Activated CD4-positive, alpha-beta T cell treated with anti-CD3 and anti-CD28 coated beads, Interleukin-2, amount 10 ng/mL, durations not matched to agents 7 days and 5 days (primary cell): ENCODE data around the gene FKBP11. TPM values are rescaled to one million over a fixed set of nuclear protein-coding genes. Genes with fewer than 3 reads are reported as not detected.
"Not testable (repeated sequence)": the region's sequence is repeated elsewhere in the genome, so short reads cannot be mapped to it uniquely, and the experiment has no call there.

ENCODE experiments used
- CTCF ChIA-PET: fragments of 350-600 bp; sonication (Branson Sonifier 250); formaldehyde crosslinking; loops from one replicate; lab custom pipeline; 2021; ENCODE audit warnings: antibody characterized with exemption; lab: Charles Lee
- POLR2A ChIA-PET: fragments of 350-600 bp; sonication (Branson Sonifier 250); formaldehyde crosslinking; loops from one replicate; lab custom pipeline; 2021; ENCODE audit warnings: antibody characterized with exemption; lab: Charles Lee
- DNase-seq: peaks from one replicate; pipeline ENCODE4 v3.0.0-alpha.2; 2020
- H3K27ac Mint-ChIP-seq: one replicate; pipeline ENCODE4 v1.8.0; 2021; ENCODE audit warnings: mild to moderate bottlenecking, moderate library complexity, mixed read lengths
- H3K27me3 Mint-ChIP-seq: one replicate; pipeline ENCODE4 v1.8.0; 2021; ENCODE audit warnings: mixed read lengths
- H3K36me3 Mint-ChIP-seq: one replicate; pipeline ENCODE4 v1.8.0; 2021; ENCODE audit warnings: low read depth, mixed read lengths
- H3K4me1 Mint-ChIP-seq: one replicate; pipeline ENCODE4 v1.8.0; 2021; ENCODE audit warnings: mixed read lengths
- H3K4me3 Mint-ChIP-seq: one replicate; pipeline ENCODE4 v1.8.0; 2021; ENCODE audit warnings: mild to moderate bottlenecking, moderate library complexity, mixed read lengths
- H3K9me3 Mint-ChIP-seq: one replicate; pipeline ENCODE4 v1.8.0; 2021; ENCODE audit warnings: mixed read lengths
- total RNA-seq, 2 experiments: library from RNA; stranded (reverse); gene quantifications; one replicate each; pipeline ENCODE4 v1.2.3, GENCODE V29; 2021

Gene FKBP11
- total RNA-seq, 2 experiments from 2014 or later = 44.2 to 45.6 TPM

DNA sequence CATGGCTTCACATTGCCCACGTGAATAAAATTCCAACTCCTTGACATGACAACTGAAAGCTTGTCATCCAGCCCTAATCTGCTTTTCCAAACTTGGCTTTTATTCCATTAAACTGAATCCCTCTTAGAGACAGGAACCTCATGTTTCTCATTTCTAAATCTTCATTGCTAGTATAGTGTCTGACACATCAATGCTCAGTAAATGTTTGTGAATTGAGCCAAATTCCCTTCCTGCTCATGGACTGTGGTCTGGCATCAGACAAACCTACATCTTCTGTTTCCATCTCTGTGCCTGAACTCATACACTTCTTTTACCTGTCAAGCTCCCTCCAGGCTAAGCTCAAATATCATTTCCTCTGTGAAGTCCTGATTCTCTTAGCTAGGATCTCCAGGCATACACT is 4.3 kb upstream of the FKBP11 start:
- H3K36me3 Mint-ChIP-seq = peaks cover 31% of the 10 kb centered on the region
- ChIA-PET POLR2A (no interaction called here), CTCF (interaction anchor here (0.5 to 1.2 kb wide), 6 partner anchors 16 to 198 kb away, joined by 3 read pairs; partner anchors contain the start of gene ARF3)
- no peak overlapping the region for H3K4me3 Mint-ChIP-seq
- no peak overlapping the region for H3K27ac Mint-ChIP-seq
- no peaks in the 10 kb centered on the region for H3K9me3 Mint-ChIP-seq
- DNase-seq = no peak
- H3K27me3 Mint-ChIP-seq = no peaks in the 10 kb centered on the region
- H3K4me1 Mint-ChIP-seq = peaks cover 30% of the 10 kb centered on the region

DNA sequence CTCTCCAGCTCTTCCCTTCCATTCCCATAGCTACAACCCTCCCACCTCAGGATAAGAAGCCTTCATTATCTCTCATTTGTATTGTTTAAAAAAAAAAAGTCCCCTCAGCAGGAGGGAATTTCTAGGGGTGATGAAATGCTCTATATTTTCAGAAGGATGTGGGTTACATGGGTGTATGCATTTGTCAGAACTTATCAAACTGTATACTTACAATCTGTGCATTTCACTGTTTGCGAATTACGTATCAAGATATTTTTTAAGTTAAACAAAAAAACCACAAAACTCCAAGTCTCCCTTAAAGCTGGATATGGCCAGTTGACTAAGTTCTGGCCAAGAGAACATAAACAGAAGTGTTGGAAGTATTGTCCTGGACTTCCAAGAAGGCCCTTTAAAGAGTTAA is 2.0 kb upstream of the FKBP11 start:
- H3K4me3 Mint-ChIP-seq = peak overlapping the region; percentile 35
- ChIA-PET CTCF (interaction anchor here (0.6 to 0.8 kb wide), 3 partner anchors 51 to 1312 kb away, joined by 3 read pairs; partner anchors contain the start of gene WNT1), POLR2A (no interaction called here)
- H3K36me3 Mint-ChIP-seq = peaks cover 33% of the 10 kb centered on the region
- no peak overlapping the region for H3K27ac Mint-ChIP-seq
- DNase-seq = no peak
- no peaks in the 10 kb centered on the region for H3K9me3 Mint-ChIP-seq
- no peaks in the 10 kb centered on the region for H3K27me3 Mint-ChIP-seq
- peaks cover 33% of the 10 kb centered on the region for H3K4me1 Mint-ChIP-seq

DNA sequence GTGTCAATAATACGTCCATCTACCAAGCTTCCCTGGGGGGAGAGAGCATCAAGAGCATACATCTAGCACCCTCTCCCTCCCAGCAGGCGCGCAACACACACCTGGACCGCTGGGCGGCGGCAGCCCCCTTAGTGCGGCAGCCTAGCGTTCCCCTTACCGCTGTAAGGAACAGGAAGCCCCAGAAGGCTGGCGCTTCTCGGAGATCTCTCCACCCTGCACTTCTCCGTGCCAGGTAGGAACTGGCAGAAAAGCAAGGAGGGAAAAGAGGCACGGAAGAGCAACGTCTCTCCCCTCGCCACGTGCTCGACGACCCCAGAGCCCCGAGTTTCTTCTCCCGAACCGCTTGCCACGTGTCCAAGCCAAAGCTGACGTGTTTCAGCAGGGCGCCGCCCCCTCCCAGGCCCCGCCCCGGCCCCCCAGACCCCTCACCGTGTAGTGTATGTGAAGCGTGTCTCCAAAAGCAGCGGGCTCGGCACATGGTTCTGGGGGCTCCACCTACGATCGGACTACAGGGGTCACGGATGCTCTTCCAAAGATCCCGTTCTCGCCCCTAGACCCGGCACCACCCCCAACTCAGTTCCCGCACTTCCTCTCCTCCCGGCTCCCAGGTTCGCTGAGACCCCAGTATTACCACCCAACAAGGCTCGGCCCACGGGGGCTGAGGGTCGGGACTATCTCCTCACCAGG is 532 bp downstream of the FKBP11 start:
- H3K9me3 Mint-ChIP-seq = no peaks in the 10 kb centered on the region
- peaks cover 41% of the 10 kb centered on the region for H3K4me1 Mint-ChIP-seq
- H3K4me3 Mint-ChIP-seq = peak overlapping the region; percentile 91
- POLR2A ChIA-PET = no interaction called here
- CTCF ChIA-PET = interaction anchor here (0.9 to 2.3 kb wide), 15 partner anchors 9 to 95 kb away, joined by 3 to 9 read pairs (median 3); a partner anchor contains a TSS
- peak; percentile 69 for DNase-seq
- H3K27ac Mint-ChIP-seq = peak overlapping the region; percentile 94
- H3K36me3 Mint-ChIP-seq = peaks cover 36% of the 10 kb centered on the region
- no peaks in the 10 kb centered on the region for H3K27me3 Mint-ChIP-seq

DNA sequence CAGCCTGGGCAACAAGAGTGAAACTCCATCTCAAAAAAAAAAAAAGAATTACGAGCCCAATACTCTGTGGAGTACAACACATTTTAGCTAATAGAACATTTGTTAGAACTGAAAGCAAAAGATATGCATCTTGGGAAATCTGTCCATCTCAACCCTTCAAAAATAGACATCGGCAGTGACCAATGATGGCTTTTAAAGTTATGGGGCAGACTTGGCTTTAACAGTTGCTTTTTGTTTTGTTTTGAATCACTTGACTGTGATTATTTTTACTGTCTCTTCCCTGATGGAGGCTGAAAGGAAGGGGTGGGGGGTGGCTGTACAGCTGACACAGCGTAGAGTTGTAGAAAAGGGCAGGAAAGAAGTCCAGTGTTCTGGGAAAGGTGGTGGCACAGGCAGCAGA is 2.2 kb downstream of the FKBP11 start:
- H3K36me3 Mint-ChIP-seq = peaks cover 37% of the 10 kb centered on the region
- no peaks in the 10 kb centered on the region for H3K9me3 Mint-ChIP-seq
- no peak for DNase-seq
- ChIA-PET POLR2A (no interaction called here), CTCF (interaction anchor here (0.6 to 2.1 kb wide), 6 partner anchors 9 to 44 kb away, joined by 3 to 7 read pairs (median 3); a partner anchor contains a TSS)
- H3K4me1 Mint-ChIP-seq = peaks cover 47% of the 10 kb centered on the region
- peak overlapping the region; percentile 94 for H3K27ac Mint-ChIP-seq
- no peak overlapping the region for H3K4me3 Mint-ChIP-seq
- H3K27me3 Mint-ChIP-seq = no peaks in the 10 kb centered on the region

DNA sequence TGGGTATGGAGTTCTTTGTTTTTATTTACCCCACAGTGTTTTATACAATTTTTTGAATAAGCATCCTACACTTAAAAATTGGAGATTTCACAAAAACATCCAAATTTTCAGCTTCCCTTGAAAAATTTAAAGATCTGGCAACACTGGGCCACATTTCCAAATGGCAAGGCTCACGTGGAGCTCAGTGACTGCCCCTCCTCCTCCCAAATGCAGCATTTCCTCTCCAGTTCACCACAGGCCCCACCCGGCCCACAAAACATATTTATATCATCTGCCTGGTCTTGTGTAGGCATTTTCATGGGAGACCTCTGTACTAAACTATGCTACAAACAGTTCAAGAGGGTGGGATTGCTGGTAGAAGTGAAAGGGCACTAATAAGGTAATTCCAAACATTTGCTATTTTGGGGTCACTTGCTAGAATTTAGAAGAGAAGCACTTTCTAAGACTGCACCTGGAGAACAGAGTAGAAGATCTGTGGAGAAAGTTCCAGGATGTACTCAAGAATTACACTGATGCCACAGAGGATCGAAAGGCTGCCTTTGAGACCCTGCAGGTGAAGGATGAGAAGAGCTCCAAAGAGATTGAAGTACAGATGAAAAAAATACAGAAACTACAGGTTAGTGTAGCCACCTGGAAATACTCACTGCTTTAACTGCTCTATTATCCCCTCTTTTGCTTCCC is 7.3 kb downstream of the FKBP11 start:
- no peaks in the 10 kb centered on the region for H3K9me3 Mint-ChIP-seq
- H3K36me3 Mint-ChIP-seq = peaks cover 33% of the 10 kb centered on the region
- ChIA-PET POLR2A (interaction anchor here (0.6 kb wide), 1 partner anchor 126 kb away, joined by 3 read pairs; no protein-coding TSS in a partner anchor), CTCF (interaction anchor here (2.3 kb wide), 1 partner anchor 14 kb away, joined by 7 read pairs; a partner anchor contains a TSS)
- peak overlapping the region; percentile 91 for H3K27ac Mint-ChIP-seq
- peak overlapping the region; percentile 78 for H3K4me3 Mint-ChIP-seq
- DNase-seq = peak; percentile 60
- H3K27me3 Mint-ChIP-seq = no peaks in the 10 kb centered on the region
- H3K4me1 Mint-ChIP-seq = peaks cover 32% of the 10 kb centered on the region

DNA sequence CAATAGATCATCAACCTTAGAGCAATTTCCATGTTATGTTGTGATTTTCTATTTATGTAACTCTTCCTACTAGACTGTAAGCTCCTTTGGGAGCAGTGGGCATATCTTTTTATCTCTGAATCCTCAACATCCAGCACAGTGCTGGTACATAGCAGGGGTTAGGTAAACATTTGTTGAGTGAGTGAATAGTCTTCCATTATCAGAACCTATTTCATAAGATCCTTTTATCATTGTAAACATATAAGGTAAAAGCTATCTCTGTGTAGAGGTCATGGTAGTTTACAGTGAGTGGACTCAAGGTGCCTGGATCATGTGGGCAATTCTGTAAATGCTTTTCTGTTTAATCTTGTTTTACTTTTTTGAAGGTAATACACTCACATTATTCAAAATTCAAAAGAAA is 15.1 kb downstream of the FKBP11 start:
- Mint-ChIP-seq H3K36me3 (no peaks in the 10 kb centered on the region), H3K4me3 (no peak overlapping the region), H3K9me3 (no peaks in the 10 kb centered on the region), H3K4me1 (no peaks in the 10 kb centered on the region), H3K27ac (no peak overlapping the region), H3K27me3 (peaks cover 7% of the 10 kb centered on the region)
- ChIA-PET CTCF (interaction anchor here (1.1 to 3.1 kb wide), 5 partner anchors 8 to 68 kb away, joined by 3 to 8 read pairs (median 4); partner anchors contain the start of gene WNT1), POLR2A (no interaction called here)
- DNase-seq = no peak

DNA sequence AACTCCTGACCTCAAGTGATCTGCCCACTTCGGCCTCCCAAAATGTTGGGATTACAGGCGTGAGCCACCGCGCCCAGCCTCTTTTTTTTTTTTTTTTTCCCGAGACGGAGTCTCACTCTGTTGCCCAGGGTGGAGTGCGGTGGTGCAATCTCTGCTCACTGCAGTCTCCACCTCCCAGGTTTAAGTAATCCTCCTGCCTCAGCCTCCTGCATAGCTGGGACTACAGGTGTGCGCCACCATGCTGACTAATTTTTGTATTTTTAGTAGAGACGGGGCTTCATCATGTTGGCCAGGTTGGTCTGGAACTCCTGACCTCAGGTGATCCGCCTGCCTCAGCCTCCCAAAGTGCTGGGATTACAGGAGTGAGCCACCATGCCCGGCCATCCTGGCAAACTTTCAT is 15.6 kb downstream of the FKBP11 start:
- H3K27me3 Mint-ChIP-seq = not testable (repeated sequence)

DNA sequence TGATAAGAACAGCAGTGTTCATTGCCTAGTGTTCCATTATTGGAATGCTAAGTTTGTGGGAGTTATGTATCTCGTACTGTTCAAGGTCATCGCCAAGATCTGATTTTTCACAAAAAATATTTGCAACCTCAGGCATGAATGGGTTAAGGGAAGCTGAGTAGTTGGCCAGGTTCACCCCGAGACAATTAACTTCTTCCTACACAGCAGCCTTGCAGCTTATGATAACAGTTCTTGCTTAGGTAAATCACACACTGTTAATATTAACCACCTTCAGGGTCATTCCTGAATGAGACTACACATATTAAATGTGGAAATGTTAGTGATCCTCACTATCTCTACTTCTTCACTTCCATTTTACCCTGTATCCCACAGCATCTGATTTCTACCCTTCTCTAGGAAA is 18.0 kb downstream of the FKBP11 start:
- no peak overlapping the region for H3K27ac Mint-ChIP-seq
- no peaks in the 10 kb centered on the region for H3K9me3 Mint-ChIP-seq
- no peaks in the 10 kb centered on the region for H3K36me3 Mint-ChIP-seq
- DNase-seq = no peak
- H3K4me1 Mint-ChIP-seq = peaks cover 12% of the 10 kb centered on the region
- H3K4me3 Mint-ChIP-seq = no peak overlapping the region
- POLR2A ChIA-PET = no interaction called here
- peaks cover 9% of the 10 kb centered on the region for H3K27me3 Mint-ChIP-seq
- CTCF ChIA-PET = interaction anchor here (0.5 to 1.2 kb wide), 2 partner anchors 29 to 87 kb away, joined by 3 to 4 read pairs; no protein-coding TSS in a partner anchor

More for the DNA sequence above, 15.6 kb downstream of the FKBP11 start:
- H3K36me3 Mint-ChIP-seq, H3K27ac Mint-ChIP-seq, H3K9me3 Mint-ChIP-seq, DNase-seq, H3K4me1 Mint-ChIP-seq, H3K4me3 Mint-ChIP-seq, POLR2A ChIA-PET: not testable (repeated sequence)
- CTCF ChIA-PET = interaction anchor here (3.1 kb wide), 1 partner anchor 19 kb away, joined by 8 read pairs; no protein-coding TSS in a partner anchor

DNA sequence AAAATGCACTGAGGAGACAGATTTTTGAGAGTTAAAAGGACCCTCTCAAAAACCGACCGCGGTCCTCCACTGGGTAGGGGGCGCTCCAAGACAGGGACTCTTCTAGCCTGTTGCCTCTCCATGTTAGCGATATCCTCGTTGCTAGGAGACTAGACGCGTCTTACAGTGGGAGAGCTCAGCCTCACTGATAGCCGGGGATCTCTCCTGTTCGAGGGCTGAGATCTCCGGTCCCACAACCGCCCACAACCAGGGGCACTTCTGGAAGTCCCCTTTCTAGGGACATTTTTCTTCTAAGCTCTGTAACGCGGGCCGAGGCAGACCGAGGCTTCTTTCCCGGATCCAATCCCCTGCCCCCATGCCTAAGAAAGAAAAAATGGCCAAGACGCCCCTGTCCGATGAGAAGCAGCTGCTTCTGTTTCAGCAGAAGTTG is 21.3 kb downstream of the FKBP11 start:
- peak; percentile 91 for DNase-seq
- H3K27ac Mint-ChIP-seq = no peak overlapping the region
- CTCF ChIA-PET = interaction anchor here (0.6 to 2.5 kb wide), 12 partner anchors 9 to 74 kb away, joined by 3 to 18 read pairs (median 3); partner anchors contain the start of genes DDX23, FKBP11 and WNT1
- no peaks in the 10 kb centered on the region for H3K36me3 Mint-ChIP-seq
- H3K4me1 Mint-ChIP-seq = peaks cover 12% of the 10 kb centered on the region
- POLR2A ChIA-PET = no interaction called here
- peak overlapping the region; percentile 70 for H3K4me3 Mint-ChIP-seq
- H3K9me3 Mint-ChIP-seq = no peaks in the 10 kb centered on the region
- peaks cover 9% of the 10 kb centered on the region for H3K27me3 Mint-ChIP-seq

DNA sequence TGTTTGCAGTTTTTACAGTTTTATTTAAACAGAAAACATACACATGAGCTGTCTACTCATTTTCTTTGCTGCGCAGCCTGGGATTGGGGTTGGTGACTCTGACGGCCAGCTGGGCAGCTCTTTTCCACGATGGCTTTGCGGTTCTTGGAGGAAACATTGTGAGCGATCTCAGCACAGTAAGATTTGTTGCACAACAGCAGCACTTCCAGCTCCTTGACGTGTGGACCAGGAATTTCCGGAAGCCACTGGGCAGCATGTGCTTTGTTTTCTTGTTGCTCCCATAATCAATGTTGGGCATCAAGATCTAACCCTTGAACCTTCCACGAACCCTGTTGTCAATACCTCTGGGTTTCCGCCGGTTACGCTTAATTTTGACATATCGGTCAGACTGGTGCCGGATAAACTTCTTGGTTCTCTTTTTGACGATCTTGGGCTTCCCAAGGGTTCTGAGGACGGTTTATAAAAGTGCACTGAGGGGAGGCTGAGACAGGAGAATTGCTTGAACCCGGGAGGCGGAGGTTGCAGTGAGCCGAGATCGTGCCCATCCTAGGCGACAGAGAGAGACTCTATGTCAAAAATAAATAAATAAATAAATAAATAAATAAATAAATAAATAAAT is 21.8 kb downstream of the FKBP11 start:
- CTCF ChIA-PET = interaction anchor here (0.6 to 4.1 kb wide), 14 partner anchors 10 to 88 kb away, joined by 3 to 24 read pairs (median 4); partner anchors contain the start of genes DDX23 and FKBP11
- Mint-ChIP-seq H3K27ac (no peak overlapping the region), H3K27me3 (peaks cover 12% of the 10 kb centered on the region), H3K9me3 (no peaks in the 10 kb centered on the region), H3K4me3 (peak overlapping the region; percentile 51), H3K36me3 (no peaks in the 10 kb centered on the region), H3K4me1 (peaks cover 12% of the 10 kb centered on the region)
- POLR2A ChIA-PET = interaction anchor here (0.7 kb wide), 1 partner anchor 56 kb away, joined by 3 read pairs; no protein-coding TSS in a partner anchor
- no peak for DNase-seq

DNA sequence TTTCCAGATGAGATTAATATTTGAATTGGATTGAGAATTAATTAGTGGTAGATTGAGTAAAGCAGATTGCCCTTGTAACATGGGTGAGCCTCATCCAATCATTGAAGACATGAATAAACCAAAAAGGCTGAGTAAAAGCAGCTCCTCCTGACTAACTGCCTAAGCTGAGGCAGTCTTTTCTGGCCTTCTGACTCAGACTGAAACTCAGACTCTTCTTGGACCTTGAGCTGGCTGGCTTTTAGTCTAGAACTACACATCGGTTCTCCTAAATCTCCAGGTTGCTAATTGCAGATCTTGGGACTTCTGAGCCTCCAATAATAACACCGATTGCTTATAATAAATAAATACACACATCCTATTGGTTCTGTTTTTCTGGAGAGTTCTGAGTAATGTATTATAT is 24.0 kb downstream of the FKBP11 start:
- peaks cover 13% of the 10 kb centered on the region for H3K27me3 Mint-ChIP-seq
- CTCF ChIA-PET = interaction anchor here (1.3 to 4.1 kb wide), 4 partner anchors 11 to 92 kb away, joined by 3 to 24 read pairs (median 5); no protein-coding TSS in a partner anchor

DNA sequence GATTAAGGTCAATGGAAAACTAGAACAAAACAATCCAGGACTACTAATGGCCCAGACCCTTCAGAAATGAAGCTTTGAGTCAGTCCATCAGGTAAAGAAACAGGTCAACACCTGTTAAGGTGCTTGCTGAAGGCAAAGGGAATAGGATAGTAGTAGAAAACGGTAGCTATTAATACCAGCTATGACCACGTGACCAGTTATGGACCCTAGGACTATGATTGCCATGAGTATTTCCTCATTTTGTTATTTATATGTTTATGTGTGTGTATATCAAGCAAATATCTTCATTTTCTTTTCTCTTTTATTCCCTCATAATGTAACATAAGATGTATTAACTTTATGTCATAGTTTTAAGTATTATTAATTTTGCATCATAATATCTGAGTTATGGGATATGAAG is 25.6 kb downstream of the FKBP11 start:
- POLR2A ChIA-PET = no interaction called here
- H3K27ac Mint-ChIP-seq = no peak overlapping the region
- H3K36me3 Mint-ChIP-seq = no peaks in the 10 kb centered on the region
- CTCF ChIA-PET = interaction anchor here (0.5 to 4.1 kb wide), 6 partner anchors 9 to 1615 kb away, joined by 3 to 24 read pairs (median 4); partner anchors contain the start of gene RND1
- no peaks in the 10 kb centered on the region for H3K9me3 Mint-ChIP-seq
- H3K4me3 Mint-ChIP-seq = no peak overlapping the region
- peaks cover 11% of the 10 kb centered on the region for H3K4me1 Mint-ChIP-seq
- peaks cover 8% of the 10 kb centered on the region for H3K27me3 Mint-ChIP-seq
- no peak for DNase-seq

More for the DNA sequence above, 24.0 kb downstream of the FKBP11 start:
- no peaks in the 10 kb centered on the region for H3K36me3 Mint-ChIP-seq
- POLR2A ChIA-PET = no interaction called here
- no peak overlapping the region for H3K4me3 Mint-ChIP-seq
- H3K9me3 Mint-ChIP-seq = no peaks in the 10 kb centered on the region
- DNase-seq = no peak
- peaks cover 12% of the 10 kb centered on the region for H3K4me1 Mint-ChIP-seq
- H3K27ac Mint-ChIP-seq = no peak overlapping the region
